Activated CD4-positive, alpha-beta T cell treated with anti-CD3 and anti-CD28 coated beads, Interleukin-10, Interleukin-2, amounts not matched to agents 100 ng/mL and 50 ng/mL, durations not matched to agents 16 hours and 8 hours (primary cell): ENCODE measurements around the gene SYNDIG1.

Source experiments
- DNase-seq: peaks from one replicate; pipeline ENCODE4 v3.0.0-alpha.2; 2020

Gene SYNDIG1

DNA sequence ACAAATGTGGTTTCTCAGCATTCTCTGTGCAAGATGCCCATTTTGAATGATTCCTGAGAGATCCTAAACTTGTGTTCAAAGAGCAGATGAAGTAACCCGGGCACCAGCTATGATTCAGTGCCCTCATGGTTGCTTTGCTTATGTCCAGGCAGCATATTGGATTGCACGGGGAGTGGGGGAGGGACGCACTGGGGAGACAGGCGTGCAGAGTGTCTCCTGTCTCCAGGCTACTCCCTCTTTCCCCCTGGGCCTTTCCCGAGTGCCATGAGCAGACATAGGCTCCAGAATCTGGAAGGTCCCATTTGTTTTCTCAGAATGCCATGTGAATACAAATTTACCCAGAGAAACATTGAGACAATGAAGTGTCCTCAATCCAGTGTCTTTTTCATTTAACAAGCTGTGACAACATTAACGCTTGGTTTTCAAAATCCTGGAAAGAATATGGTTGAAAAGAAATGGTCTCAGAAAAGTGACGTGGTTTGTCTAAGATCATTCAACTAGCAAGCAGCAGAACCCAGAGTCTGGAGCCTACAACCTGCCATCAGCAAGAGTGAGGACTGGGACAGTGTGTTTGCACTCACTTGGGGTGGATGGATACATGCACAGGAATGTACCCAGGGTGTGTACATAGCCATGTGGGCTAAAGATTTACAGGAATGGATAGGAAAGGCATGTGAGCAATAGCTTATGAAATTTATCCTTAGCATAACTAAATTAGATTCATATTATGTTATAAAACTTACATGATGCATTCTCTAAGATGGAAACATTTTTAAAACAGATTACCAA lies 4.2 kb downstream of the SYNDIG1 start:
- no peak for DNase-seq

DNA sequence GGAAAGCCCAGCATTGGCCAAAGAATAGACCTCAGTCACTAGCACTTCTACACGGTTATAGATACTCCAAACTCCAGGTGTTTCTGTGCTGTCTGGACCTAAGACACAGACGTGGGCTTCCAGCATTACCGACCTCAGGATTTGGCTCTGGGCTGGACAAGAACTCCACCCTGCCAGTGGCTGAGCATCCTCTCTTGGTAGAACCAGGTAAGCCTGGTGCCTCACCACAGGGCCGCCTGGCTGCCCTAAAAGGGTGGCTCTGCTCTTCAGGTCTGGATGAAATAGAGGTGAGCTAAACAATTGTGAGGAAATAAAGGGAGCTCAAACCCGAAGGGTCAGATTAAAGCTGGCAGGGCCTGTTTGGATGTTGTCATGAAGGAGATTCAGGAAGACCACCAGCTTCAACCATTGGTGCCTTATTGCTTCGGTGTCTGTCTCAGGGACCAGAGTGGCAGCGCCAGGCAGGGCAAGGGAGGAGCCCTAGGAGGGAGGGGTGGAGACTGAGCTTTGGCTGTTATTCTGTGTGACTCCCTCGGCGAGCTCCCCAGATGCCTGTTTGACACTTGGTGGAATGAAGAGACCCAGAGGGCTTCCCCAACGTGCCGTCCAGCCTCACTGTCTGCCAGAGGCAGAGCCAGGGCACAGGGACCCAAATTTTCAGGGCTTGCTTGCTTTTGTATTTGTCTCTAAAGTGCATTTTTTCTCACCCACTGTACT lies 8.6 kb downstream of the SYNDIG1 start:
- DNase-seq: no peak

- DNase-seq: no peak
Observed at GRCh38 chr20:24478584-24478983, 9.2 kb downstream of the SYNDIG1 start.

- no peak for DNase-seq
Observed at GRCh38 chr20:24479106-24479505, 9.7 kb downstream of the SYNDIG1 start.

DNA sequence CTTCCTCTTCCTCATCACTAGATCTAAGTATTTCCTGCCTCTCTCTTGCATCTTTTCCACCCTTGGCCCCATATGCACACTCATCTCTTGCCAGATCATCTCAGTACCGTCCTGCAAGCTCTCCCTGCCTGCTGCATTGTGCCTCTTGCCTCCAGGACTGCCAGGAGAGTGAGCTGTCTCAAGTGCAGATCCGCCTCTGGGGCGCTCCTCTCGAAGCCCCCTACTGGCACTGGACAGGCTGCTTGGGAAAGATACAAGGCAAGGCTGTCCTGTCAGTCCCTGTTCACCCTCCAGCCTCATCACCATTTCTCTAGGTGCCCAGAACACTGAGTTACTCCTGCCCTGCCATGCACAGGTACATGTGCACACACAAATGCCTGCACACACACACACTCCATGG lies 10.2 kb downstream of the SYNDIG1 start:
- DNase-seq: no peak

DNA sequence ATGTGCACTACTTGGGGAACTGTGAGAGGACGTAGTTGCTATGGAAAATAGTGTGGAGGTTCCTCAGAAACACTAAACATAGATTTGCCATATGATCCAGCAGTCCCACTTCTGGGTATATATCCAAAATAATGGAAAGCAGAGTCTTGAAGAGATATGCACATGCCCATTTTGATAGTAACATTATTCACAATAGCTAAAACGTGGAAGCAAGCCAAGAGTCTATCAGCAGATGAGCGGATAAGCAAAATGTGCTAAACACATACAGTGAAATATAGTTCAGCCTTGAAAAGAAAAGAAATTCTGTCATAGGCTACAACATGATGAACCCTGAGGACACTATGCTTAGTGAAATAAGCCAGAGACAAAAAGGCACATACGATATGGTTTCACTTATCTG lies 11.1 kb downstream of the SYNDIG1 start:
- DNase-seq: no peak

DNA sequence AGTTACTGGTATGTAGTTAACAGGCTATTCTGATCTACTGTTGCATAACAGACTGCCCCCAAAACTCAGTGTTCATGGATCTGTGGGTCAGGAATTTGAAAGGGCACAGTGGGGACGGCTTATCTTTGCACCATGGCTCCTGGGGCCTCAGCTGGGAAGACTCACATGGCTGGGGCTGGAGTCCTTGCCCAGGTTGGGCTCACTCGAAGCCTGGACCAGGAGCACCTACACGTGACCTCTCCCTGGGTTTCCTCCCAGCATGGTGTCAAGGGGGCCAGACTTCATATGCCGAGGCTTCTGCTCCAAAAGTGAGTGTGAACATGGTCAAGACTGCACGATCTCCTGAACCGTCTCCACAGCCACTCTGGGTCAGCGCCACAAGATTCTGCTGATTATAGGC lies 11.7 kb downstream of the SYNDIG1 start:
- DNase-seq: no peak

DNA sequence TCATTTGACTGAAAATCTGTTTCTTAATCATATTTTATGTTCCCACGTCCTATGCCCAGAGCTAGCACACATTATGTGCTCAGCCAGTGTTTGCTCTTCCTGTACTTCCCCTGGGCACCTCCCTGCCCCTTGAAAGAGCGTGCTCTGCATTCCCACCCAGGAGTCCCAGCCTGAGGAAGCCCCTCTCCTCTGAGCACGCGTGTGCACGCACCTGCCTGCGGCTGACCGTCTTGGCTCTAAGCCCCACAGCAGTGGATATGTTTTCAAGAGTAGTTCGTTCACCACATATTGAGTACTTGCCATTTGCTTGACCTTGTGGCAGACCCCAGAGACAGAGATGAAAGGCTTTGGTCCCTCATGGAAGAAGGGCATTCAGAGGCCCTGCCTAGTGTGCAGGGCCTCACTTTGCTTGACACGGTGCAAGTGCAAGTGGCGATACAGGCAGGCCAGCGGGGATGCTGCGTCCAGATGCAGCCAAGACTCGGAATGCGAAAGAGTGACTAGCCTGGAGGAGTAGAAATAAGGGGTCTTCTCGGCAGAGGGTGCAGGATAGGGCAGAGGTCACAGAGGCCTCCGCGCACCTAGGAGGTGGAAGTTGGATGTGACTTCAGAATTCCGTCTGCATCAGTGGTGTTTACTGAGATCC lies 14.1 kb downstream of the SYNDIG1 start:
- DNase-seq: no peak

DNA sequence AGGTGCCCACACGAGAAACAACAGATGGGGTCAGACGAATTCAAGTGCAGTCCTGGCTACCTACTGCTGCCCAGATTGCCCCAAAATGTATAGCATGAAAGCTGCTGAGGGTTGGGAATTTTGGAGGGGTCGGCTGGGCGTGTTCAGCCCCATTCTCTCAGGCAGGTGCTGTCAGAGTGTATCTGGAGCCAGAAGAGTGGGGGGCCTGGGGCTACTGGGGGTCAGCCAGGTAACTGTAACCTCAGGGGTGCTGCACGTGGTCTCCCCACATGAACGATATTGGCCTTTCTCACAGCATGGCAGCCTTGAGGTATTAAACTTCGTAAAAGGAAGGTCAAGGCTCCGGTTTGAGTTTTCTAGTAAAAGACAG lies 14.6 kb downstream of the SYNDIG1 start:
- DNase-seq: no peak

- DNase-seq: no peak
Observed at GRCh38 chr20:24485981-24486380, 16.6 kb downstream of the SYNDIG1 start.

DNA sequence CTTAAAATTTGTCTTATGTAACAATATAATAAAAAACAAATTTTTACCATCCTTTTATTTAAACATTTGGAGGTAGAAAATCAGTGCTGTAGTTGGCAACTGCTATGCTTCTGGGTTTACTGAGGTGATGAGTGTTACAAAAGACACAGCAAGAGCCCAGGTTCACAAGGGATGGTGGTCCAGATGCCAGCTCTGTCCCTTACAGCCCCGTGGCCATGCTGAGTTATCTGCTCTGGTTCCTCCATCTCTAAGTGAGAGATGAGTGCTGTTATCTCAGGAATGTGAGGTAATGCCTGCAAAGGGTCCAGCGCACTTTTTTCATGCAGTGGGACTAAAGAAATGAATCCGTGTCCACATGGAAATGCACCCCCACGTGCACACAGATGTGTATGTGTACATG lies 17.8 kb downstream of the SYNDIG1 start:
- no peak for DNase-seq

- no peak for DNase-seq
Observed at GRCh38 chr20:24487648-24488047, 18.2 kb downstream of the SYNDIG1 start.

DNA sequence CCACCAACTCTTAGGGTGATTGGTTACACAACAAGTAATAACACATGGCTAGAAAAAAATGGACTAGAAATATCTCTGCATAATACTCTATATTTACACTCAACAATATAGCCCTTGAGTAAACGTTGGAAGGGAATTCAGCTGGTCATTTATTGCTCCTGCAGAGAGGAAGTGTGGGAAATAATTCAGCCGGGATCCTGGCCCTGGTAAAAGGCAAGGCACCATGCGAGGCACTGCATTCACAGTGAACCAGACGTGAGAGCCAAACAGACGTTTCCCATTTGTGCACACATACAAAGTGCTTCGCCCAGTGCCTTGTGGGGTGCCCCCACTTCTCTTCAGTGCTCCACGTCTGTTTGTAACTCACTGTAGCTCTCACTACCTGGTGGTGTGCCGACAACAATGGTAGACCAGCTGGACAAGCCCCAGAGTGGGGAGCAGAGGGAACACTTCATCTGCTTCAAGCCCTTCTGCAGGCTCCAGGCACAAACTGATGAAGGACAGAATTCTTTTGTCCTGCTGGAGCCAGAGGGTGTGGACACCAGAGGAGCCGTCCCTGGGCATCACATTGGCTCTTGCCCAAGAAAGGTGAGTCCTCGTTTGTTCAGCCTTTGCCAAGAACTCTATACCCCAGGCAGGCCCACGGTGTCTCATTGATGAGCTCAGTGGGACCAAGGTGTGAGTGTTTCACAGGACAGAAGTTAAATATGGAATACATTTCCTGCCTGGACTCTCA lies 18.8 kb downstream of the SYNDIG1 start:
- DNase-seq: no peak

DNA sequence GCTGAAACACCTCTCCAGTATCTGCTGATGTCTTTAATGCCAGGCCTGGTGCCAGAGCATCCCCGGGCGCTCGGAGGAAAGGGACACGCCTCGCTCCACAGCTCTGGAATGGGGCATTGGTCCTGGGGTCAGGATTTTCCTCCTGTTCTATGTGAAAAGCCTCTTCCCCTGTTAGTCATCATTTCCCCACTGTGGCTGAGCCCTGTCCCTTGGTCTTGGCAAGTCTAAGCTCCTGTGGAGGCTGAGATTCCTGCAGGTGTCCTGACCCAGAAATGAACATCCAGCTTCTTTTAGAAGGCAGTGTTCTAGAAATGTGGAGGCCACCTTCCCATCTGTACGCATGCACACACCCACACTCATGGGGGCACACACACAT lies 19.4 kb downstream of the SYNDIG1 start:
- DNase-seq: no peak

DNA sequence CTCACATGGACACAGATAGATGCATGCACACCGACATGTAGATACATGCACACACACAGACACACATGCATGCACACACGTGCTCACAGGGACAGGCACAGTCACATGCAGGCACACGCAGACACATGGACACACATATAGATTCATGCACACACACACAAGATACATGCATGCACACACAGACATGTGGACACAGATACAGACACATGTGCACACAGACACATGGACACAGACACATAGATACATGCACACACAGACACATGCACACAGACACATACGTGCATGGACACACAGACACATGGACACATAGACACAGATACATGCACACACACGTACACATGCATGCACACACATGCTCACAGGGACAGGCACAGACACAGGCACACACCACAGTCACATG lies 19.8 kb downstream of the SYNDIG1 start:
- no peak for DNase-seq

- no peak for DNase-seq
Observed at GRCh38 chr20:24489631-24490260, 20.3 kb downstream of the SYNDIG1 start.

DNA sequence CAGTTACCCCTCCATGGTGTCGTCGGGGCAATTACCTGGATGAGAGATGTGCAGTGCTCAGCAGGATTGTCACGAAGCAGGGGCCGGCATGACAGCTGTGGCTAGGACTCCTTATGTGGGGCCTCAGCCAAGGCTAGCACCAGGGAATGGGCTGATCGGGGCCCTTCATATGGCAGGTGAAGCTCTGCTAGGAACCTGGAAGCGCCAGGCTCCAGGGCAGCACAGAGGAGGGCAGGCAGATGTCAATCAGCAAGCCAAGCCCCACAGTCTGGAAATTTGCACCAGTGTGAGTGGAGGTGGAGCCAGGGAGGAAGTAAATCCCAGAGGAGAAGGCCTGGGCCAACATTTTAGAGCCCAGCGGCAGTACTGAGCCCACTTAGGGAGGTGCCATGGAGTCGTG lies 21.2 kb downstream of the SYNDIG1 start:
- DNase-seq: no peak

DNA sequence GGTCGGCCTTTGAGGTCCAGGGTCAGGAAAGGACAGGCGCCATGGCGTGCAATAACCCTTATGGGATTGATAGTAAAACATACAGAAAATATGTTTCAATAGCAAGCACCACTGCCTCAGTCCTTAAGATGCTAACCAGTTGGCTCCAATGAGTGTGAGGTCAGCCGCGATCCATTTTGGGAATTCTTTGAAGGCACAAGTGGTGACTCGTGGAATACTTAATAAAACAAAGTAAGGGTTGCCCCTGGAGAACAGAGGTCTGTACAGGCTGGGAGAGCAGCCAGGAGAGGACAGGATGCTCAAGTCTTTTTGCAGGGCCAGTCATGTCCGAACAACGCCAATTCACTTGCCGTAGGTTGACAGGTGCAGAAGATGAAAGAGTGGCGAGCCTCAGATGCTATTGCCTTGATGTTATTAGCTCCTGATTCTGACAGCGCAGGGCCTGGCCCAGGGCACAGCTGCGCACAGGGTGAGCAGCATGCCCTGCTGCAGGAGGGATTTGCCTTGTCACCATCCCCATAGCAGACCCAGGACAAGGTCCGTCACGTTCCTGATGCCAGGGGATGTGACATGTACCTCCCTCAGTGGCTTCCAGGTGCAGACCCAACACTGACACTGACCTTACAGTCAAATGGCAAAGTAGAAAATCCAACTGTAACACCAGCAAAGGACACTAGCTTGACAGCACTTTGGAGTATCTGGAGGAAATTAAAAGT lies 21.8 kb downstream of the SYNDIG1 start:
- DNase-seq: no peak

GRCh38 chr20:24492031-24492607 lies 22.7 kb downstream of the SYNDIG1 start:
- no peak for DNase-seq

GRCh38 chr20:24492698-24493097 lies 23.3 kb downstream of the SYNDIG1 start:
- DNase-seq: no peak

- DNase-seq: no peak
Observed at GRCh38 chr20:24493181-24493580, 23.8 kb downstream of the SYNDIG1 start.
